Keratinocyte (primary cell): ENCODE measurements around the gene TDP2. TPM values are rescaled to one million over a fixed set of nuclear protein-coding genes. Genes with fewer than 3 reads are reported as not detected.
A peak's percentile ranks its signal among the peaks of the same experiment; 100 is the strongest.

ENCODE experiments used
- DNase-seq: peaks from one replicate; pipeline ENCODE4 v3.0.0-alpha.2; 2011; ENCODE audit warnings: low read depth, missing footprints, low spot score
- FAIRE-seq: peaks from 2 replicates; lab custom pipeline; 2011; peaks lifted over from hg19 to GRCh38; lab: Jason Lieb, UNC
- H2AFZ ChIP-seq: 2 replicates; pipeline ENCODE4 v1.6.0; 2012; ENCODE audit warnings: low read length, control low read depth, inconsistent platforms; ENCODE audit not compliant: control insufficient read depth
- H3K27ac ChIP-seq: 2 replicates; pipeline ENCODE4 v1.5.1; 2011; ENCODE audit warnings: low read length; ENCODE audit not compliant: control insufficient read depth, insufficient read depth
- H3K27me3 ChIP-seq: 3 replicates; pipeline ENCODE4 v1.6.0; 2011; ENCODE audit warnings: low read length; ENCODE audit not compliant: control insufficient read depth, insufficient read depth; ENCODE audit errors: extremely low read depth
- H3K36me3 ChIP-seq, 2 experiments: 2 replicates in 1 of 2; 3 replicates in 1 of 2; pipeline ENCODE4 v1.5.1; 2011; ENCODE audit warnings: low read length in 2 of 2, mild to moderate bottlenecking in 1 of 2; ENCODE audit not compliant: control insufficient read depth in 2 of 2, insufficient read depth in 2 of 2; ENCODE audit errors: extremely low read depth in 1 of 2
- H3K4me1 ChIP-seq: 3 replicates; pipeline ENCODE4 v1.5.1; 2011; ENCODE audit warnings: low read length; ENCODE audit not compliant: control insufficient read depth, insufficient read depth; ENCODE audit errors: extremely low read depth
- H3K4me2 ChIP-seq: 3 replicates; pipeline ENCODE4 v1.6.0; 2011; ENCODE audit warnings: low read depth, low read length; ENCODE audit not compliant: control insufficient read depth, insufficient read depth; ENCODE audit errors: extremely low read depth
- H3K4me3 ChIP-seq, 3 experiments: fragments of 200-600 bp in 1 of 3; sonication (generic) in 1 of 3; 2 replicates in 2 of 3; 3 replicates in 1 of 3; pipeline ENCODE4 v1.5.1; 2011 to 2016; ENCODE audit warnings: low read length in 3 of 3, mild to moderate bottlenecking in 3 of 3, control low read depth in 2 of 3, inconsistent platforms in 1 of 3, low read depth in 1 of 3, mixed read lengths in 1 of 3, mixed run types in 1 of 3, moderate library complexity in 1 of 3; ENCODE audit not compliant: control insufficient read depth in 2 of 3, insufficient read depth in 2 of 3; ENCODE audit errors: extremely low read depth in 1 of 3
- H3K79me2 ChIP-seq: 2 replicates; pipeline ENCODE4 v1.6.0; 2012; ENCODE audit warnings: low read length; ENCODE audit not compliant: control insufficient read depth, insufficient read depth
- H3K9ac ChIP-seq: 3 replicates; pipeline ENCODE4 v1.6.0; 2011; ENCODE audit warnings: low read length; ENCODE audit not compliant: control insufficient read depth, insufficient read depth; ENCODE audit errors: extremely low read depth
- H3K9me1 ChIP-seq: 3 replicates; pipeline ENCODE4 v1.6.0; 2011; ENCODE audit warnings: low read length; ENCODE audit not compliant: control insufficient read depth, insufficient read depth; ENCODE audit errors: extremely low read depth
- H3K9me3 ChIP-seq: 2 replicates; pipeline ENCODE4 v1.5.1; 2012; ENCODE audit warnings: low read depth, low read length; ENCODE audit not compliant: control insufficient read depth
- H4K20me1 ChIP-seq: 3 replicates; pipeline ENCODE4 v1.6.0; 2011; ENCODE audit warnings: low read length; ENCODE audit not compliant: control insufficient read depth, insufficient read depth; ENCODE audit errors: extremely low read depth
- EZH2 ChIP-seq: IDR thresholded peaks from one replicate; pipeline ENCODE4 v1.6.1; 2012; ENCODE audit warnings: inconsistent platforms, mild to moderate bottlenecking, low read length, moderate library complexity
- dilution Hi-C: fragments of 300-500 bp; cut with MboI; formaldehyde crosslinking; loops from one replicate; pipeline ENCODE4 v1.7.0; 2020; ENCODE audit warnings: low sequenced_read_pairs; ENCODE audit not compliant: extremely low pct_ligation_motif_present
- polyA plus RNA-seq, 5 experiments: library from polyadenylated mRNA; depleted of rRNA in 3 of 5; stranded (reverse) in 3 of 5; stranded (forward) in 1 of 5; unstranded in 1 of 5; fragments of >200 nt; gene quantifications; 1 replicate in 1 of 5; 2 replicates in 3 of 5; 3 replicates in 1 of 5; pipeline versions ENCODE4 v1.2.1 to v1.2.3, GENCODE V29; 2011 to 2012; ENCODE audit warnings: missing spikeins in 2 of 5, low read depth in 1 of 5, low replicate concordance in 1 of 5
- TF ChIP-seq, protein P1 (sequence below), 3 experiments: IDR thresholded peaks in 1 of 3; conservative IDR thresholded peaks in 1 of 3; optimal IDR thresholded peaks in 1 of 3; 2 replicates in 2 of 3; 3 replicates in 1 of 3; pipeline versions ENCODE3 to v1.5.1; 2011; ENCODE audit warnings: low read length in 3 of 3, mild to moderate bottlenecking in 3 of 3, moderate library complexity in 2 of 3, control low read depth in 1 of 3, inconsistent platforms in 1 of 3; ENCODE audit not compliant: insufficient read depth in 2 of 3; ENCODE audit errors: extremely low read depth in 1 of 3

TDP2 gene
- polyA plus RNA-seq, 1 donor (not counting 4 experiments of a cell fraction or from before 2014, with no cell fraction given), result 39.8 TPM

- peaks cover 13 to 18% of the 10 kb centered on the region in 2 experiments for H3K36me3 ChIP-seq
- peaks cover 3% of the 10 kb centered on the region for H3K4me1 ChIP-seq
- DNase-seq, result no peak
- no peaks in the 10 kb centered on the region for H3K9me1 ChIP-seq
- peaks cover 13% of the 10 kb centered on the region for H3K79me2 ChIP-seq
- no peak overlapping the region for H3K4me2 ChIP-seq
- H2AFZ ChIP-seq, result no peak overlapping the region
- H3K9ac ChIP-seq, result no peak overlapping the region
- H3K27ac ChIP-seq, result peak overlapping the region; percentile 36
- H4K20me1 ChIP-seq, result no peaks in the 10 kb centered on the region
- dilution Hi-C loops, result no loop called here
- FAIRE-seq, result no peak
- H3K27me3 ChIP-seq, result no peaks in the 10 kb centered on the region
- TF ChIP-seq EZH2, result no peak
- TF ChIP-seq, protein P1, sequence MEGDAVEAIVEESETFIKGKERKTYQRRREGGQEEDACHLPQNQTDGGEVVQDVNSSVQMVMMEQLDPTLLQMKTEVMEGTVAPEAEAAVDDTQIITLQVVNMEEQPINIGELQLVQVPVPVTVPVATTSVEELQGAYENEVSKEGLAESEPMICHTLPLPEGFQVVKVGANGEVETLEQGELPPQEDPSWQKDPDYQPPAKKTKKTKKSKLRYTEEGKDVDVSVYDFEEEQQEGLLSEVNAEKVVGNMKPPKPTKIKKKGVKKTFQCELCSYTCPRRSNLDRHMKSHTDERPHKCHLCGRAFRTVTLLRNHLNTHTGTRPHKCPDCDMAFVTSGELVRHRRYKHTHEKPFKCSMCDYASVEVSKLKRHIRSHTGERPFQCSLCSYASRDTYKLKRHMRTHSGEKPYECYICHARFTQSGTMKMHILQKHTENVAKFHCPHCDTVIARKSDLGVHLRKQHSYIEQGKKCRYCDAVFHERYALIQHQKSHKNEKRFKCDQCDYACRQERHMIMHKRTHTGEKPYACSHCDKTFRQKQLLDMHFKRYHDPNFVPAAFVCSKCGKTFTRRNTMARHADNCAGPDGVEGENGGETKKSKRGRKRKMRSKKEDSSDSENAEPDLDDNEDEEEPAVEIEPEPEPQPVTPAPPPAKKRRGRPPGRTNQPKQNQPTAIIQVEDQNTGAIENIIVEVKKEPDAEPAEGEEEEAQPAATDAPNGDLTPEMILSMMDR (optimal IDR thresholded peaks at IDR 0.05 in 1 of 3, IDR thresholded peaks at IDR 0.05 in 1 of 3, conservative IDR thresholded peaks at IDR 0.05 in 1 of 3; ENCODE audit: extremely low read depth in 1 of 3, insufficient read depth in 2 of 3, low read length in 3 of 3), result no peak
- no peaks in the 10 kb centered on the region for H3K9me3 ChIP-seq
- no peak overlapping the region for H3K4me3 ChIP-seq
These were observed 7.1 kb downstream of the TDP2 start for GRCh38 chr6:24659561-24659960.

- Histone ChIP-seq H3K79me2 (peaks cover 9% of the 10 kb centered on the region), H3K36me3 (peaks cover 12 to 19% of the 10 kb centered on the region in 2 experiments), H4K20me1 (no peaks in the 10 kb centered on the region), H3K27ac (peak overlapping the region; percentile 36), H3K9me1 (no peaks in the 10 kb centered on the region), H3K9me3 (no peaks in the 10 kb centered on the region), H3K4me2 (no peak overlapping the region), H3K9ac (no peak overlapping the region), H3K4me1 (peaks cover 3% of the 10 kb centered on the region), H3K27me3 (no peaks in the 10 kb centered on the region), H3K4me3 (no peak overlapping the region), H2AFZ (no peak overlapping the region)
- TF ChIP-seq EZH2, result no peak
- TF ChIP-seq, protein P1 (optimal IDR thresholded peaks at IDR 0.05 in 1 of 3, IDR thresholded peaks at IDR 0.05 in 1 of 3, conservative IDR thresholded peaks at IDR 0.05 in 1 of 3; ENCODE audit: extremely low read depth in 1 of 3, insufficient read depth in 2 of 3, low read length in 3 of 3), result no peak
- no peak for DNase-seq
- no peak for FAIRE-seq
- dilution Hi-C loops, result no loop called here
These were observed 7.8 kb downstream of the TDP2 start for GRCh38 chr6:24658573-24659560.
